GM23338 (cell line): ENCODE data around the gene RNF114.

ENCODE experiments used
- CREB1 ChIP-seq: fragments of 250-450 bp; sonication (Bioruptor Pico); IDR thresholded peaks from 2 replicates; pipeline ENCODE4 v1.5.0; 2020; ENCODE audit warnings: low read depth, mild to moderate bottlenecking, moderate library complexity
- EZH2 ChIP-seq: fragments of 200-600 bp; sonication (generic); IDR thresholded peaks from one replicate; pipeline ENCODE4 v1.8.0; 2017; ENCODE audit warnings: antibody characterized with exemption, mild to moderate bottlenecking, low read depth; ENCODE audit not compliant: unreplicated experiment
- EZH2phosphoT487 ChIP-seq: fragments of 200-600 bp; sonication (generic); IDR thresholded peaks from one replicate; pipeline ENCODE4 v1.8.1; 2018; ENCODE audit warnings: antibody characterized with exemption; ENCODE audit not compliant: unreplicated experiment
- JUNB ChIP-seq: IDR thresholded peaks from one replicate; pipeline ENCODE4 v1.6.1; 2016; ENCODE audit warnings: antibody characterized with exemption; ENCODE audit not compliant: unreplicated experiment
- NANOG ChIP-seq: IDR thresholded peaks from 2 replicates; pipeline ENCODE4 v1.6.1; 2016; ENCODE audit warnings: antibody characterized with exemption, borderline replicate concordance
- POLR2AphosphoS5 ChIP-seq: IDR thresholded peaks from 2 replicates; pipeline ENCODE4 v1.6.1; 2016; ENCODE audit warnings: antibody characterized with exemption, low read depth
- TF ChIP-seq, protein P1 (sequence below), 2 experiments: fragments of 200-600 bp in 1 of 2; sonication (generic) in 1 of 2; conservative IDR thresholded peaks; 2 replicates each; pipeline versions ENCODE4 v1.5.1 to v1.6.1; 2016 to 2017; ENCODE audit warnings: antibody characterized with exemption in 2 of 2, low read depth in 2 of 2, mild to moderate bottlenecking in 2 of 2, moderate library complexity in 1 of 2
- TF ChIP-seq, protein P2 (sequence below): IDR thresholded peaks from one replicate; pipeline ENCODE4 v1.6.1; 2018; ENCODE audit warnings: antibody characterized with exemption; ENCODE audit not compliant: unreplicated experiment

DNA sequence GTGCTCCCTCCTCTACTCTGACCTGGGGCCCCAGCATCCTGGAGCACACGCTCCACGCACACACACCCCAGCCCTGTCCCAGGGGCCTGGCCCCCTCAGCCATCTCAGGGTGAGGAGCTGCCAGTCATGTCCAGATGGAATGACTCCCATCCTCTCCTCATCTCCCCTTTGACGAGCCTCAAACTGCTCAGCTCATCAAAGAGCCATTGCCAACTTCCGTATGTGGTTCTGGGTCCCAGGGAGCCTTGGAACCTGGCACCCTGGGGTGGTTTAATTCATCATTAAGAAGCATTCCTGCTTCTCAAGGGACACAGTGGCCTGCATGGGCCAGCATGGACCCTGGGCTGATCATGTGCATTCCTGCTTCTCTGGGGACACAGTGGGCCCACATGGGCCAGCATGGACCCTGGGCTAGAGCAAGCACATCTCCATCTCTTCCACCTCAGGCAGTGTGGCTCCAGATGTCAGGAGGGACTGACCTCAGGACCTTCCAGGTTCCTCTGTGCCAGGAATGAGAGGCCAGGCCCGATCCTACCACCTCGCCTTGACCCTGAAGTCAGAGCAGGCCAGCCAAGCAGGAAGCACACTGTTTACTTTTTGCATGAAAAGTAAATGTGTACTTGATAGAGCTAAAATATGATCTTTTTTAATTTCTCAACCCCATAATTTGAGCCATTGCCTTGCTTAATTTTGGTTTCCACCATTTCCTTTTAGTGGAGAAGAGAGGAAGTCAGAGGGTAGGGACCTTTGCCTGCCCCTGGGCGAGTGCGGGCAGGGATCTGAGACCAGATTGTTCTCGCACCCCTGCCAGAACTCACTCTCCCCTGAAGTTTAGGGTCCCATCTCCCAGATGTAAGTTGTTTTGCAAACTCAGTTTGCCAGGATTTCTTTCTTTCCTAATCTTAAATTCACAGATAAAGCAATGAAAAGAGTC is 46.9 kb upstream of the RNF114 start:
- TF ChIP-seq, protein P1, sequence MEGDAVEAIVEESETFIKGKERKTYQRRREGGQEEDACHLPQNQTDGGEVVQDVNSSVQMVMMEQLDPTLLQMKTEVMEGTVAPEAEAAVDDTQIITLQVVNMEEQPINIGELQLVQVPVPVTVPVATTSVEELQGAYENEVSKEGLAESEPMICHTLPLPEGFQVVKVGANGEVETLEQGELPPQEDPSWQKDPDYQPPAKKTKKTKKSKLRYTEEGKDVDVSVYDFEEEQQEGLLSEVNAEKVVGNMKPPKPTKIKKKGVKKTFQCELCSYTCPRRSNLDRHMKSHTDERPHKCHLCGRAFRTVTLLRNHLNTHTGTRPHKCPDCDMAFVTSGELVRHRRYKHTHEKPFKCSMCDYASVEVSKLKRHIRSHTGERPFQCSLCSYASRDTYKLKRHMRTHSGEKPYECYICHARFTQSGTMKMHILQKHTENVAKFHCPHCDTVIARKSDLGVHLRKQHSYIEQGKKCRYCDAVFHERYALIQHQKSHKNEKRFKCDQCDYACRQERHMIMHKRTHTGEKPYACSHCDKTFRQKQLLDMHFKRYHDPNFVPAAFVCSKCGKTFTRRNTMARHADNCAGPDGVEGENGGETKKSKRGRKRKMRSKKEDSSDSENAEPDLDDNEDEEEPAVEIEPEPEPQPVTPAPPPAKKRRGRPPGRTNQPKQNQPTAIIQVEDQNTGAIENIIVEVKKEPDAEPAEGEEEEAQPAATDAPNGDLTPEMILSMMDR (conservative IDR thresholded peaks at IDR 0.05; ENCODE audit: low read depth in 2 of 2) = no peak
- TF ChIP-seq EZH2phosphoT487 = no peak
- no peak for TF ChIP-seq EZH2
- TF ChIP-seq, protein P2, sequence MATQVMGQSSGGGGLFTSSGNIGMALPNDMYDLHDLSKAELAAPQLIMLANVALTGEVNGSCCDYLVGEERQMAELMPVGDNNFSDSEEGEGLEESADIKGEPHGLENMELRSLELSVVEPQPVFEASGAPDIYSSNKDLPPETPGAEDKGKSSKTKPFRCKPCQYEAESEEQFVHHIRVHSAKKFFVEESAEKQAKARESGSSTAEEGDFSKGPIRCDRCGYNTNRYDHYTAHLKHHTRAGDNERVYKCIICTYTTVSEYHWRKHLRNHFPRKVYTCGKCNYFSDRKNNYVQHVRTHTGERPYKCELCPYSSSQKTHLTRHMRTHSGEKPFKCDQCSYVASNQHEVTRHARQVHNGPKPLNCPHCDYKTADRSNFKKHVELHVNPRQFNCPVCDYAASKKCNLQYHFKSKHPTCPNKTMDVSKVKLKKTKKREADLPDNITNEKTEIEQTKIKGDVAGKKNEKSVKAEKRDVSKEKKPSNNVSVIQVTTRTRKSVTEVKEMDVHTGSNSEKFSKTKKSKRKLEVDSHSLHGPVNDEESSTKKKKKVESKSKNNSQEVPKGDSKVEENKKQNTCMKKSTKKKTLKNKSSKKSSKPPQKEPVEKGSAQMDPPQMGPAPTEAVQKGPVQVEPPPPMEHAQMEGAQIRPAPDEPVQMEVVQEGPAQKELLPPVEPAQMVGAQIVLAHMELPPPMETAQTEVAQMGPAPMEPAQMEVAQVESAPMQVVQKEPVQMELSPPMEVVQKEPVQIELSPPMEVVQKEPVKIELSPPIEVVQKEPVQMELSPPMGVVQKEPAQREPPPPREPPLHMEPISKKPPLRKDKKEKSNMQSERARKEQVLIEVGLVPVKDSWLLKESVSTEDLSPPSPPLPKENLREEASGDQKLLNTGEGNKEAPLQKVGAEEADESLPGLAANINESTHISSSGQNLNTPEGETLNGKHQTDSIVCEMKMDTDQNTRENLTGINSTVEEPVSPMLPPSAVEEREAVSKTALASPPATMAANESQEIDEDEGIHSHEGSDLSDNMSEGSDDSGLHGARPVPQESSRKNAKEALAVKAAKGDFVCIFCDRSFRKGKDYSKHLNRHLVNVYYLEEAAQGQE = no peak
- TF ChIP-seq CREB1 (CRISPR knock-in tag) = no peak
- TF ChIP-seq JUNB = no peak
- TF ChIP-seq NANOG = no peak
- TF ChIP-seq POLR2AphosphoS5 = no peak
